BJ (cell line): Measurements from ENCODE around the gene S1PR3. TPM values are rescaled to one million over a fixed set of nuclear protein-coding genes. Genes with fewer than 3 reads are reported as not detected.
A peak's percentile ranks its signal among the peaks of the same experiment; 100 is the strongest.

ENCODE experiments used
- CTCF ChIA-PET: fragments of 350-600 bp; formaldehyde crosslinking; extraction: SDS; loops from one replicate; lab custom pipeline; 2021; ENCODE audit warnings: antibody characterized with exemption, inconsistent platforms; lab: Yijun Ruan, JAX
- POLR2A ChIA-PET: fragments of 300-600 bp; sonication (Branson Sonifier 250); formaldehyde crosslinking; extraction: SDS; loops from one replicate; lab custom pipeline; 2021; ENCODE audit warnings: antibody characterized with exemption; lab: Charles Lee
- DNase-seq: peaks from one replicate; pipeline ENCODE4 v3.0.0-alpha.2; 2011; ENCODE audit warnings: low read depth
- H3K27me3 ChIP-seq: 2 replicates; pipeline ENCODE4 v1.6.0; 2011; ENCODE audit warnings: low read length; ENCODE audit not compliant: control insufficient read depth, insufficient read depth
- H3K36me3 ChIP-seq: 2 replicates; pipeline ENCODE4 v1.5.1; 2011; ENCODE audit warnings: low read length; ENCODE audit not compliant: control insufficient read depth, insufficient read depth
- H3K4me3 ChIP-seq: 2 replicates; pipeline ENCODE4 v1.5.1; 2011; ENCODE audit warnings: low read depth, mild to moderate bottlenecking, control low read depth, low read length
- CTCF ChIP-seq: IDR thresholded peaks from 2 replicates; pipeline ENCODE4 v1.5.1; 2011; ENCODE audit warnings: low read depth, mild to moderate bottlenecking, control low read depth, inconsistent platforms, low read length, moderate library complexity; ENCODE audit not compliant: insufficient read depth
- polyA plus RNA-seq: library from polyadenylated mRNA; depleted of rRNA; stranded (reverse); fragments of >200 nt; gene quantifications from 2 replicates; pipeline ENCODE4 v1.2.3, GENCODE V29; 2011

Gene S1PR3
- polyA plus RNA-seq, 1 experiment: 20.3 TPM

GRCh38 chr9:89037346-89037745, 46.1 kb downstream of the S1PR3 start:
- no peaks in the 10 kb centered on the region for H3K27me3 ChIP-seq
- CTCF ChIA-PET: no interaction called here
- no peak overlapping the region for H3K4me3 ChIP-seq
- TF ChIP-seq CTCF: no peak
- DNase-seq: no peak
- POLR2A ChIA-PET: no interaction called here
- no peaks in the 10 kb centered on the region for H3K36me3 ChIP-seq

GRCh38 chr9:89037891-89038290, 46.6 kb downstream of the S1PR3 start:
- no peaks in the 10 kb centered on the region for H3K27me3 ChIP-seq
- TF ChIP-seq CTCF: no peak
- ChIA-PET POLR2A (no interaction called here), CTCF (no interaction called here)
- no peak for DNase-seq
- no peak overlapping the region for H3K4me3 ChIP-seq
- no peaks in the 10 kb centered on the region for H3K36me3 ChIP-seq

GRCh38 chr9:89038382-89039103, 47.3 kb downstream of the S1PR3 start:
- H3K36me3 ChIP-seq: peaks cover 1% of the 10 kb centered on the region; the same call in 1 of the 2 replicates
- DNase-seq: peak; percentile 75
- H3K27me3 ChIP-seq: no peaks in the 10 kb centered on the region
- ChIA-PET CTCF (no interaction called here), POLR2A (no interaction called here)
- no peak for TF ChIP-seq CTCF
- H3K4me3 ChIP-seq: no peak overlapping the region

- Histone ChIP-seq H3K4me3 (no peak overlapping the region), H3K36me3 (peaks cover 1% of the 10 kb centered on the region; the same call in 1 of the 2 replicates), H3K27me3 (no peaks in the 10 kb centered on the region)
- no peak for DNase-seq
- CTCF ChIA-PET: no interaction called here
- TF ChIP-seq CTCF: no peak
- POLR2A ChIA-PET: no interaction called here
Observed at GRCh38 chr9:89039104-89039465, 47.8 kb downstream of the S1PR3 start.

DNA sequence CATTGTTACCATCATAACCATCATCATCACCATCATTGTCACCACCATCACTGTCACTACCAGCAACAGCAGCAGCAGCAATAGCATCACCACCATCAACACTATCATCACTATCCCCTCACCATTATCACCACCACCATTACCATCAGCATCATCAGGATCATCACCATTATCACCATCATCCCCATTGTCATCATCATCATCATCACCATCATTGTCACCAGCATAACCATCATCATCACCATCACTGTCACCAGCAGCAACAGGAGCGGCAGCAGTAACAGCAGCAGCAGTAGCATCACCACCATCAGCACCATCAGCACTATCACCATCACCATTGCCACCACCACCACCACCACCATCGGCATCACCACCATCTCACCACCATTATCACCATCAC, 48.4 kb downstream of the S1PR3 start:
- DNase-seq: no peak
- POLR2A ChIA-PET: no interaction called here
- peaks cover 1% of the 10 kb centered on the region; the same call in 1 of the 2 replicates for H3K36me3 ChIP-seq
- no peak overlapping the region for H3K4me3 ChIP-seq
- CTCF ChIA-PET: no interaction called here
- no peaks in the 10 kb centered on the region for H3K27me3 ChIP-seq
- no peak for TF ChIP-seq CTCF
